ENCODE results near the gene NME2. TPM values are rescaled to one million over a fixed set of nuclear protein-coding genes. Genes with fewer than 3 reads are reported as not detected.

Gene NME2
- total and polyA plus RNA-seq, 4 donors = 90.2 to 777 (median 658) TPM

DNA sequence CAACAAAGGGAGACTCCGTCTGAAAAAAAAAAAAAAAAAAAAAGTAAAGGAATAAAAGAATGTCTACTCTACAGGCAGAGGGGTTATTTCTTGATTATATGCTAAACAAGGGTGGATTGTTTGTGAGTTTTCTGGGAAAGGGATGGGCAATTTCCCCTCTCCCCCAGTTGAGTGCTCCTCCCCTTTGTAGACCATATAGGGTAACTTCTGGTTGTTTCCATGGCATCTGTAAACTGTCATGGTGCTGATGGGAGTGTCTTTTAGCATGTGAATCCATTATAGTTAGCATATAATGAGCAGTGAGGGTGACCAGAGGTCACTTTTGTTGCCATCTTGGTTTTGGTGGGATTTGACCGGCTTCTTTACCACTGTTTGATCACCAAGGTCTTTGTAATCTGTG lies 17.0 kb upstream of the NME2 start:
- no peaks in the 10 kb centered on the region for H3K9me3 ChIP-seq (ENCODE audit: control insufficient read depth in 4 of 4, insufficient read depth in 3 of 4, low read length in 3 of 4)
- no peak overlapping the region for H3K27ac ChIP-seq (ENCODE audit: low read depth in 1 of 2, low read length in 1 of 2)
- WGBS, 2 donors = 92 to 96% methylated on average over 2 of the region's 2 CpGs
- no peaks in the 10 kb centered on the region for H3K27me3 ChIP-seq (ENCODE audit: control insufficient read depth in 3 of 3, insufficient read depth in 3 of 3, low read length in 2 of 3)
- no peak overlapping the region for H3K4me3 ChIP-seq
- ATAC-seq (ENCODE audit: insufficient read depth, low FRiP score) (no peak), DNase-seq (no peak)
- peaks cover 0 to 5% (median 0%) of the 10 kb centered on the region in 4 donors for H3K36me3 ChIP-seq (ENCODE audit: control insufficient read depth in 4 of 4, insufficient read depth in 4 of 4, low read length in 4 of 4)
- TF ChIP-seq, protein P1, sequence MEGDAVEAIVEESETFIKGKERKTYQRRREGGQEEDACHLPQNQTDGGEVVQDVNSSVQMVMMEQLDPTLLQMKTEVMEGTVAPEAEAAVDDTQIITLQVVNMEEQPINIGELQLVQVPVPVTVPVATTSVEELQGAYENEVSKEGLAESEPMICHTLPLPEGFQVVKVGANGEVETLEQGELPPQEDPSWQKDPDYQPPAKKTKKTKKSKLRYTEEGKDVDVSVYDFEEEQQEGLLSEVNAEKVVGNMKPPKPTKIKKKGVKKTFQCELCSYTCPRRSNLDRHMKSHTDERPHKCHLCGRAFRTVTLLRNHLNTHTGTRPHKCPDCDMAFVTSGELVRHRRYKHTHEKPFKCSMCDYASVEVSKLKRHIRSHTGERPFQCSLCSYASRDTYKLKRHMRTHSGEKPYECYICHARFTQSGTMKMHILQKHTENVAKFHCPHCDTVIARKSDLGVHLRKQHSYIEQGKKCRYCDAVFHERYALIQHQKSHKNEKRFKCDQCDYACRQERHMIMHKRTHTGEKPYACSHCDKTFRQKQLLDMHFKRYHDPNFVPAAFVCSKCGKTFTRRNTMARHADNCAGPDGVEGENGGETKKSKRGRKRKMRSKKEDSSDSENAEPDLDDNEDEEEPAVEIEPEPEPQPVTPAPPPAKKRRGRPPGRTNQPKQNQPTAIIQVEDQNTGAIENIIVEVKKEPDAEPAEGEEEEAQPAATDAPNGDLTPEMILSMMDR (IDR thresholded peaks at IDR 0.05; ENCODE audit: control extremely low read depth, extremely low read depth) = no peak
- no peak overlapping the region for H3K9ac ChIP-seq (ENCODE audit: insufficient read depth in 1 of 2, low read length in 2 of 2)
- peaks cover 2 to 8% (median 2%) of the 10 kb centered on the region in 5 donors for H3K4me1 ChIP-seq (ENCODE audit: control insufficient read depth in 5 of 5, insufficient read depth in 5 of 5, low read length in 5 of 5)

DNA sequence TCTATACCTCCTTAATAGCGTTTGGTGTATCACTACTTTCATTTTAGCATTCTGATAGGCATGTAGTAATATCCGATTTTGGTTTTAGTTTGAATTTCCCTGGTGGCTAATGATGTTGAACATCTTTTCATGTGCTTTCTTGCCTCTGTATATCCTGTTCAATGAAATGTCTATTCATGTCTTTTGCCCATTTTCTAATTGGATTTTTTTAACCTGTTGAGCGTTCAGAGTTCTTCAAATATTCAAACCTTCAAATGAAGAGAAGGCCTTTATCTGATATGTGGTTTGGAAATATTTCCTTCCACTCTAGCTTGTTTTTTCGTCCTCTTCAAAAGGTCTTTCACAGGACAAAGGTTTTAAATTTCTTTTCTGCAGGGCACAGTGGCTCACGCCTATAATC lies 15.3 kb upstream of the NME2 start:
- Histone ChIP-seq H3K4me3 (no peak overlapping the region), H3K9ac (ENCODE audit: insufficient read depth in 1 of 2, low read length in 2 of 2) (no peak overlapping the region), H3K4me1 (ENCODE audit: control insufficient read depth in 5 of 5, insufficient read depth in 5 of 5, low read length in 5 of 5) (peaks cover 2 to 14% (median 7%) of the 10 kb centered on the region in 5 donors), H3K9me3 (ENCODE audit: control insufficient read depth in 4 of 4, insufficient read depth in 3 of 4, low read length in 3 of 4) (no peaks in the 10 kb centered on the region), H3K36me3 (ENCODE audit: control insufficient read depth in 4 of 4, insufficient read depth in 4 of 4, low read length in 4 of 4) (peaks cover 0 to 5% (median 0%) of the 10 kb centered on the region in 4 donors), H3K27ac (ENCODE audit: low read depth in 1 of 2, low read length in 1 of 2) (no peak overlapping the region), H3K27me3 (ENCODE audit: control insufficient read depth in 3 of 3, insufficient read depth in 3 of 3, low read length in 2 of 3) (no peaks in the 10 kb centered on the region)
- ATAC-seq (ENCODE audit: insufficient read depth, low FRiP score) = no peak
- TF ChIP-seq, protein P1 (IDR thresholded peaks at IDR 0.05; ENCODE audit: control extremely low read depth, extremely low read depth) = no peak
- DNase-seq = no peak
- WGBS, 2 donors = 82 to 85% methylated on average over 5 of the region's 5 CpGs

DNA sequence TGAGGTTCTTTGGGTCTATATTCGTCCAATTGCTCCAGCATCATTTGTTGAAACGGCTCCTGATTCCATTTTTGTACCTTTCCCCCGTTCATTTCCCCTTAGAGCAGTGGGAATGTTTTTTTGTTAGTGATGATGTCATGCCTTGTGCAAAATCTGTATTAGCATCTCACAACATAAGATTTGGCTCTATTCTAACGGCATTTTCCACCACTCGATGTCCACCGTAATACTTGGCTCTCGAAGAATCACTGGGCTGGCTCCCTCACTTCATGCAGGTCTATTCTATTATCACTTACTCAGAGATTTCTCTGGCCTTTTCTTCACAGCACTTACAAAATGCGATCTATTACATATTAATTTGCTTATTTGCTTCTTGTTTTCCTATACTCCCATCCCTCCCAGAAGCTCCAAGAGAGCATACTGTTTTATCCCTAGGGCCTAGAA lies 13.4 kb upstream of the NME2 start:
- no peaks in the 10 kb centered on the region for H3K27me3 ChIP-seq (ENCODE audit: control insufficient read depth in 3 of 3, insufficient read depth in 3 of 3, low read length in 2 of 3)
- H3K27ac ChIP-seq (ENCODE audit: low read depth in 1 of 2, low read length in 1 of 2) = peak overlapping the region; percentile 77 to 92
- peak overlapping the region; percentile 77 to 94 for H3K9ac ChIP-seq (ENCODE audit: insufficient read depth in 1 of 2, low read length in 2 of 2)
- TF ChIP-seq, protein P1 (IDR thresholded peaks at IDR 0.05; ENCODE audit: control extremely low read depth, extremely low read depth) = no peak
- 14 to 18% methylated on average over 8 of the region's 8 CpGs for WGBS, 2 donors
- ATAC-seq (ENCODE audit: insufficient read depth, low FRiP score) = no peak
- H3K9me3 ChIP-seq (ENCODE audit: control insufficient read depth in 4 of 4, insufficient read depth in 3 of 4, low read length in 3 of 4) = no peaks in the 10 kb centered on the region
- H3K4me1 ChIP-seq (ENCODE audit: control insufficient read depth in 5 of 5, insufficient read depth in 5 of 5, low read length in 5 of 5) = peaks cover 2 to 14% (median 7%) of the 10 kb centered on the region in 5 donors
- peak in 1 of 3 donors; percentile 70 for DNase-seq
- peaks cover 0 to 5% (median 5%) of the 10 kb centered on the region in 4 donors for H3K36me3 ChIP-seq (ENCODE audit: control insufficient read depth in 4 of 4, insufficient read depth in 4 of 4, low read length in 4 of 4)
- H3K4me3 ChIP-seq = no peak overlapping the region
